IPS-18a (cell line): Measurements from ENCODE around the gene TRMT112.
A peak's percentile ranks its signal among the peaks of the same experiment; 100 is the strongest.

Source experiments
- H3K27ac ChIP-seq: one replicate; pipeline ENCODE4 v1.5.1; 2013; ENCODE audit warnings: low read length
- H3K27me3 ChIP-seq: one replicate; pipeline ENCODE4 v1.6.1; 2013; ENCODE audit warnings: mild to moderate bottlenecking, low read length; ENCODE audit not compliant: control insufficient read depth, insufficient read depth
- H3K36me3 ChIP-seq: one replicate; pipeline ENCODE4 v1.6.1; 2013; ENCODE audit warnings: low read depth, low read length; ENCODE audit not compliant: control insufficient read depth
- H3K4me1 ChIP-seq: one replicate; pipeline ENCODE4 v1.6.1; 2013; ENCODE audit warnings: low read depth, low read length; ENCODE audit not compliant: control insufficient read depth
- H3K4me3 ChIP-seq: one replicate; pipeline ENCODE4 v1.5.1; 2013; ENCODE audit warnings: low read length
- H3K9ac ChIP-seq: one replicate; pipeline ENCODE4 v1.6.1; 2013; ENCODE audit warnings: mild to moderate bottlenecking, low read length, moderate library complexity
- H3K9me3 ChIP-seq: one replicate; pipeline ENCODE4 v1.6.1; 2013; ENCODE audit warnings: low read depth, low read length; ENCODE audit not compliant: control insufficient read depth

Gene TRMT112

DNA sequence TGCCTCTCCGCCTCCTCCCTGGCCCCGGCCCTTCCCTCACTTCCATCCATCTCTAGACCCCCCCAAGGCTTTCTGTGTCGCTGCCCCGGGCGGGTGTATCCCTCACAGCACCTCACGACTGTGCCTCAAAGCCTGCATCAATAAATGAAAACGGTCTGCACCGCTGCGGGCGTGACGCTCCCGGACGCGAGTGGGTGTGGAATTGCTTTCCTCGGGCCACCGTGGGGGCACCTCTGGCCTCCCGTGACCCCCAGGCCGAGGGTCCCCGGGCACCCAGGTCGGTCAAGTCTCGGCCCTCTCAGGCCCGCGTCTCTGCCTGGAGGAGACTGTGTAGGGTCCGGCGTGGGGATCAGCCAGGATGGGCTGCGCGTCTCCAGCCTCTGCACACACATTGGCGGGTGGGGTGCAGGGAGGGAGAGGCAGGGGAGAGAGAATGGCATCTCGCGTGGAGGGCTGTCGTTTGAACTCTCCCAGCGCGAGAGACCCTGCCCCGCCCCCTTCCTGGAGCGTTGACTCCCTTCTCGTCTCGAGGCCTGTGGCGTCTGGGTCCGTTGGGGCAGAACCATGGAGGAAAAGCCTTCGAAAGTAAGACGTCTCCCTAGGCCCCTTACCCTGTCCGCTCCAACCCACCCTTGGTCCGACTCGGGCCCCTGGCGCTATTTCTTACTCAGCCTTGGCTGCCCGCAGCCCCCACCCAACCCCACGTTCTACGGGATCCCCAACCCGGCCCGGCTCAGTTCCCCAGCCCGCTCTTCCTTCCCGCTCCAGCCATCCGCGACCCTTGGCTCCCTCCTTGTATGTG, 17.3 kb downstream of the TRMT112 start, which contains the start of gene CATSPERZ:
Gene CATSPERZ, plus strand, starts transcription at position 512 of the 802 bp plus-strand sequence. Its CDS starts 53 bp downstream, at position 565.
- Histone ChIP-seq H3K9ac (no peak within 1 kb of the TSS), H3K4me1 (peaks cover 6% of the 10 kb centered on the region), H3K27me3 (peaks cover 70% of the 10 kb centered on the region), H3K27ac (no peak within 1 kb of the TSS), H3K4me3 (peak within 1 kb of the TSS; percentile 24), H3K9me3 (no peaks in the 10 kb centered on the region), H3K36me3 (no peaks in the 10 kb centered on the region)

DNA sequence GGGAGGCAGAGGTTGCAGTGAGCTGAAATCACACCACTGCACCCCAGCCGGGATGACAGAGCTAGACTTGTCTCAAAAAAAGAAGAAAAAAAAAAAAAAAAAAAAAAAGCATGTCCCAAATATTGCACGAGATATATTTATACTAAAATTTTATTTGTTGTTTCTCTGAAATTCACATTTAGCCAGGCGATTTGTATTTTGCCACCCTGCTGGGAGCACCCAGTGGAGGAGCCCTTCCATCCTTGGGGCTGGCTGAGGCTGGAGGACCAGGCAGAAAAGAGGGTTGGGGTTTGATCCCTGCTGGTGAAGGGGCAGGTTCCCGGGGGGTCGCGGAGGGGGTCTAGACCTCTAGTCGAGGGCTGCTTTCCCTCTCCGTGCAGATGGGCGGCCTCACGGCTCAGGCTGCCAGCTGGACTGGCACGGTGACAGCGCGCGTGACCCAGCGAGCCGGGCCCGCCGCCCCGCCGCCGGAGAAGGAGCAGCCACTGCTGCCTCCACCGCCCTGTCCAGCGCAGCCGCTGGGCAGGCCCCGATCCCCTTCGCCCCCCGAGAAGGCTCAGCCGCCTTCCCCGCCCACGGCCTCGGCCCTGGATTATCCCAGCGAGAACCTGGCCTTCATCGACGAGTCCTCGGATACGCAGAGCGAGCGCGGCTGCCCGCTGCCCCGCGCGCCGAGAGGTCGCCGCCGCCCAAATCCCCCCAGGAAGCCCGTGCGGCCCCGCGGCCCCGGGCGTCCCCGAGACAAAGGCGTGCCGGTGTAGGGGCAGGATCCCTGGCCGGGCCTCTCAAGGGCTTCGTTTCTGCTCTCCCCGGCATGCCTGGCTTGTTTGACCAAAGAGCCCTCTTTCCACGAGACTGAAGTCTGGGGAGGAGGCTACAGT, 18.2 kb downstream of the TRMT112 start:
- peaks cover 5% of the 10 kb centered on the region for H3K4me1 ChIP-seq
- H3K36me3 ChIP-seq: no peaks in the 10 kb centered on the region
- H3K9ac ChIP-seq: no peak overlapping the region
- no peaks in the 10 kb centered on the region for H3K9me3 ChIP-seq
- H3K4me3 ChIP-seq: peak overlapping the region; percentile 24
- H3K27me3 ChIP-seq: peaks cover 78% of the 10 kb centered on the region
- H3K27ac ChIP-seq: no peak overlapping the region

DNA sequence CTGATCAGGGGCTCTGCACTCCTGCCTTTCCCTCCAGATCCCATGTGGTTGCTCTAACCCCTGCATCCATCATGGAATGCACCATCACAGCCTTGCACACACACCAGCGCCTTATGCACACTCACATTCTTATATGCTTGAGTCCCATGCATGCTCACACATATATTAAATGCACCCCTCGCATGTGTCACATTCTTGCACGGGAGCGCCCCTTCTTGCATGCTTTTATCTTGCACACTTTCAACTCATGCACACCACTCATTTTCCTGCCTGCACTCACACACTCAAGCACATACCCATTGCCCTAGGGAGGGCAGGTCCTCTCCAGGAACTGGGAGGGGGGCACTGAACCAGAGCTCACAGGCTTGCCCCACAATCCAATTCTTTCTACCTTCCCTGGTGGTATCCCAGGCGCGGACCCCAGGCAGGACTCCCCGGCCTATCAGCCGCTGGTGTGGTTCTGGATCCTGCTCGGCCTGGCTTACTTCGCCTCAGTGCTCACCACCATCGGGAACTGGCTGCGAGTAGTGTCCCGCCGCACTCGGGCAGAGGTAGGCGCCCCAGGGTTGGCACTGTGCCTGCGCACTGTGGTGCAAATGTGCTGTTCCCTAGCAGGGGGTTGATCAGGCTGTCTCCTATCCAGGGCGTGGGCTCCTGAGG, 19.5 kb downstream of the TRMT112 start:
- no peak overlapping the region for H3K27ac ChIP-seq
- H3K4me3 ChIP-seq: no peak overlapping the region
- H3K27me3 ChIP-seq: peaks cover 92% of the 10 kb centered on the region
- H3K4me1 ChIP-seq: no peaks in the 10 kb centered on the region
- H3K9me3 ChIP-seq: no peaks in the 10 kb centered on the region
- no peak overlapping the region for H3K9ac ChIP-seq
- no peaks in the 10 kb centered on the region for H3K36me3 ChIP-seq

DNA sequence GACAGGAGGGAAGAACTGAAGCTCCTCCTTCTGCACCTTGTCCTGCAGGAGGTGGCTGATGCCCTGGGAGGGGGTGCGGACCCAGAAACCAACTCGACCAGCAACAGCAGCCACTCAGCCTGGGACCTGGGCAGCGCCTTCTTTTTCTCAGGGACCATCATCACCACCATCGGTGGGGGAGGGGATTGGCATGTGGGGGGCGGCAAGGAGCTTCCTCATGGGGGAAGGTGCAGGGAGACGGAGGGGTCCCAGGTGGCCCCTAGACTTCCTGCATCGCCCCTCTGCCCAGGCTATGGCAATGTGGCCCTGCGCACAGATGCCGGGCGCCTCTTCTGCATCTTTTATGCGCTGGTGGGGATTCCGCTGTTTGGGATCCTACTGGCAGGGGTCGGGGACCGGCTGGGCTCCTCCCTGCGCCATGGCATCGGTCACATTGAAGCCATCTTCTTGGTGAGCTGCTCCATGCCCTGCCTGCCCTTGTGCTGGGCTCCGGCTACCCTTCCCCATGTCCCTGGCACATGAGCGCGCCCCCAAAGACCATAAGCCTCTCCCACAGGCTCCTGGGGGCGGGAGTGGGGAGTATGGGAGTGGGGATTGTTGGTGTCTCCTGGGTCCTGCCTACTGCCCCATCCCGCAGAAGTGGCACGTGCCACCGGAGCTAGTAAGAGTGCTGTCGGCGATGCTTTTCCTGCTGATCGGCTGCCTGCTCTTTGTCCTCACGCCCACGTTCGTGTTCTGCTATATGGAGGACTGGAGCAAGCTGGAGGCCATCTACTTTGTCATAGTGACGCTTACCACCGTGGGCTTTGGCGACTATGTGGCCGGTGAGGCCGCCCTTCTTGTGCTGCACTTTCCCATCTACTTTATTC, 20.3 kb downstream of the TRMT112 start:
- H3K27ac ChIP-seq: no peak overlapping the region
- no peak overlapping the region for H3K9ac ChIP-seq
- no peaks in the 10 kb centered on the region for H3K4me1 ChIP-seq
- peaks cover 100% of the 10 kb centered on the region for H3K27me3 ChIP-seq
- no peaks in the 10 kb centered on the region for H3K9me3 ChIP-seq
- no peak overlapping the region for H3K4me3 ChIP-seq
- no peaks in the 10 kb centered on the region for H3K36me3 ChIP-seq

DNA sequence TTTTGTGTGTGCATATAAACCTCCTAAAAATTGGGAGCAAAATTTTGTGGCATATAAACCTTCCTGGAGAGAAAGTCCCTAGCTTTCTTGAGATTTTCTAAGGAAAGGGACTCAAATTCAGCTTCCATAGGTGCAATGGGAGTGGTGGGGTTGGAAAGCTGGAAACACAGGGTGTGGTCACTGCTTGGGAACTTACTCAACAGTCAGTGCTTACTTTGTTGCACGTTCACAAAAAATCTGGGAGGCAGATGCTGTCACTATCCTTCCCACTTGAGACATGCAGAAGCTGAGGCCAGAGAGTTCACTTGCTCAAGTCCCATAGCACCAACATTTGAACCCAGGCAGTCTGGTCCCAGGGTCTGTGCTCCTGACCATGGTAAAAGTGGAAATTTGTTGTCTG, 21.1 kb downstream of the TRMT112 start:
- H3K27ac ChIP-seq: no peak overlapping the region
- no peaks in the 10 kb centered on the region for H3K4me1 ChIP-seq
- no peak overlapping the region for H3K9ac ChIP-seq
- H3K36me3 ChIP-seq: no peaks in the 10 kb centered on the region
- H3K4me3 ChIP-seq: no peak overlapping the region
- peaks cover 100% of the 10 kb centered on the region for H3K27me3 ChIP-seq
- no peaks in the 10 kb centered on the region for H3K9me3 ChIP-seq

DNA sequence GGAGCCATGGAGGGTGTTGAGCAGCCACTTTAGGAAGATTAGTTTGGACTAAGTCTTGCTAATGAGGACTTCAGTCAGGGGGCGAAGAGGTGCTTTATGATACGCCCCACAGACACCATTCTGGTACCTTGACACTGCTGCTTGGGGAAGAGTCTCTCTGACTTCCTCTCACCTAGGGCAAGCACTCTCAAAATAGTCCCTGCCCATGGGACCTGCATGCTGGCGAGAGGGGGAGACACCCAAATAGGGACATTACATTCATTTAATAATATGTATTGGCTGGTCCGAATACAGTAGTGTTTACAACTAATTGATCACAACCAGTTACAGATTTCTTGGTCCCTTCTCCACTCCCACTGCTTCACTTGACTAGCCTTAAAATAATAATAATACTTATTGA, 21.6 kb downstream of the TRMT112 start:
- Histone ChIP-seq H3K36me3 (no peaks in the 10 kb centered on the region), H3K27me3 (peaks cover 100% of the 10 kb centered on the region), H3K9me3 (no peaks in the 10 kb centered on the region), H3K4me1 (no peaks in the 10 kb centered on the region), H3K9ac (no peak overlapping the region), H3K27ac (no peak overlapping the region), H3K4me3 (no peak overlapping the region)

DNA sequence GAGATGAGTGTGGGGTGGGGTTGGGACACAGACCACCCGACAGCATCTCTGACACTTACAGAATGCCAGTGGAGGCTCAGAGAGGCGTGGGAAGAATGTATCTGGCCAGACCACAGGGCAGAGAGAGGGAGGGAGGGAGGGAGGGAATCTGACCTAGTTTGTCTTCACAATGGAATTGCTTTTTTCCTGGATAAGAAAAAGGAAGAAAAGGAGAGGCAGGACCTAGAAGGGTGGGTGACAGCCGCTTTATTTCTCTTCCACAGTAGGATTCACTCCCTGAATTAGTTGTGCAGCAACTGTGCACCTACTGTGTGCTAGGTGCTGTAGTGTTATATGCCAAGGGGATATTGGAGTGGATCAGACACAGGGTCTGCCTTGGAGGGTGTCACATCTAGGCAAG, 22.6 kb downstream of the TRMT112 start:
- Histone ChIP-seq H3K27ac (no peak overlapping the region), H3K27me3 (peaks cover 100% of the 10 kb centered on the region), H3K9me3 (no peaks in the 10 kb centered on the region), H3K36me3 (no peaks in the 10 kb centered on the region), H3K9ac (no peak overlapping the region), H3K4me1 (no peaks in the 10 kb centered on the region), H3K4me3 (no peak overlapping the region)

DNA sequence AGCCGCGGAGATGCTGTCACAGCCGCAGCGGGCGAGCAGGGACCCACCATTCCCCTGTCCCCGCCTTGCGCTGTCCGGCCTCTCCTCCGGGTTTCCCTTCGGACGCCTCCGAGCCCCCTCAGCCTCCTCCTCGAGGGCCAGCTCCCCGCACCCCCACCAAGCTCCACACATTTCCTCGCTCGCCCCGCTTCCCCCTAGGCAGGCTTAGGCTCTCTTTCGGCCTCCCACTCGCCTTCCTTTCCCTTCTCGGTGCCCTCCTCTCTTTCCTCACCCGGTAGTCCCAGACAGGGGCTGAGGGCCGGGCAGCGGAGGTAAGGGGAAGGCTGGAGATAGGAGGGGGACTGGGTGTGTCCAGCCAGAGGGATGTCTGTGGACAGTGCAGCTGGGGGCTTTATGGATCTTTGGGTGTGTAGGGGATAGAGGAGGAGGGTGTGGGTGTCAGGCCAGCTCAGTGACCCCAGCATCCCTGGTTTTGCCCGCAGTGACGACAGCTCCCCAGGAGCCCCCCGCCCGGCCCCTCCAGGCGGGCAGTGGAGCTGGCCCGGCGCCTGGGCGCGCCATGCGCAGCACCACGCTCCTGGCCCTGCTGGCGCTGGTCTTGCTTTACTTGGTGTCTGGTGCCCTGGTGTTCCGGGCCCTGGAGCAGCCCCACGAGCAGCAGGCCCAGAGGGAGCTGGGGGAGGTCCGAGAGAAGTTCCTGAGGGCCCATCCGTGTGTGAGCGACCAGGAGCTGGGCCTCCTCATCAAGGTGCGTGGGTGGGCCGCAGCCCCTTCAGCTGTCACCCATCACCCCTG, 24.7 kb downstream of the TRMT112 start:
- H3K27ac ChIP-seq: no peak overlapping the region
- H3K4me3 ChIP-seq: no peak overlapping the region
- H3K36me3 ChIP-seq: no peaks in the 10 kb centered on the region
- H3K27me3 ChIP-seq: peaks cover 87% of the 10 kb centered on the region
- no peaks in the 10 kb centered on the region for H3K4me1 ChIP-seq
- H3K9ac ChIP-seq: no peak overlapping the region
- H3K9me3 ChIP-seq: no peaks in the 10 kb centered on the region

DNA sequence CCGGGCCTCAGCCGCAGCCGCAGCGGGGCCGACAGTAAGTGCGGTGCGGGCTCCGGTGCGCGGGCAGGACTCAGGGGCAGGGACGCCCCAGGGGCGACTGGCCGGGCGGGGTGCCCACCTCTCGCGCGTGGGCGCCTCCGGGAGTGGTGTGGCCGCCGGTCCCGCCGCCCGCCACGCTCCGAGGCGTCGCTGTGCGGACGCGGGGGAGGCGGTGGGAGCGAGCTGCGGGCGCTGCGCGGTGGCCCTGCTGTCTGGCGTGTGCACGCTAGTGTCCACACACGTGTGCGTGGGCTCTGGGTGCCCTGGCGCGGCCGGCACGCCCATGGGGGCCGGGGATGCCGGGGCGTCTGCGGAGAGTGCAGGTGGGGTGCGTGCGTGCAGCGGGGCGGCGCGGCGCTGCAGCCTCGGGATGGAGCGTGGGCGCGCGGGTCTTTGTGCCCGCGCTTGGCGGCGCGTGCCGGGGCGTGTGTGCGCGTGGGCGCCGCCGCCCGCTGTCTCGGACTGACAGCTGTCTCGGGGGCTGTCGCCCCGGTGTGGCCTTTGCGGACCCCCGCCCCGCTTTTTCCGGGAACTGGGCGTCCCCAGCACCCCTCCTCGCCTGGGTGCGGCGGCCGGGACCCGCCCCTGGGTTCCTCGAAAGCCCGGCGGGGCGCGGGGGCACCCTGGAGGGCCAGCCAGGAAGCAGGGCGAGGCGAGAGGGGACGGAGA, 25.5 kb downstream of the TRMT112 start:
- H3K27me3 ChIP-seq: peaks cover 80% of the 10 kb centered on the region
- no peak overlapping the region for H3K9ac ChIP-seq
- no peaks in the 10 kb centered on the region for H3K4me1 ChIP-seq

DNA sequence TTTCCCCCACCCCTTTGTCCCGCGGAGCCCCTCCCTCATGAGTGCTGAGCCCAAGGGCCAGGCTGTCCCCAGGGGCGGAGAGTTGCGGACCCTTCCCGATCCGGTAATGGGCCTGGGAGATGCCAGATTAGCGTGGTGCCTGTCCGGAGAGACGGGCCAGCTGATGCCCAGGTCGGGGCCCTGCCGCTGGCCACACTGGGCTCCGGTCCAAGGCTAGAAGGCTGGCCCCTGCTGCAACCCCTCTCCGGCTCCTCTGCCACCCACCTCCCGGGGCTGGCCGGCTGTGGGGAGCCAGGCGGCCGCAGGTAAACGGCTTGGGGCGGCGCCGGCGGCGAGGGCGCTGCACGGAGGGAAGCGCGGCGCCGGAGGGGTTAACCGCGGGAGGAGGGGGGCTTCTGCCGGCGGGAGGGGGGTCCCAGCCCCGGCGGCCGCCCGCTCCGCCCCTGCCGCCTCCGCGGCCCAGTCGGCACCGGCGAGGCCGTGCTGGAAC, 26.1 kb downstream of the TRMT112 start, which contains the start of gene KCNK4:
Gene KCNK4, plus strand, starts transcription at position 41 of the 490 bp plus-strand sequence. CDS start 1,717 bp downstream, outside the sequence.
- Histone ChIP-seq H3K4me3 (peak within 1 kb of the TSS; percentile 37), H3K9ac (no peak within 1 kb of the TSS), H3K27me3 (peaks cover 74% of the 10 kb centered on the region), H3K36me3 (no peaks in the 10 kb centered on the region), H3K4me1 (peaks cover under 1% of the 10 kb centered on the region), H3K27ac (no peak within 1 kb of the TSS), H3K9me3 (no peaks in the 10 kb centered on the region)

More for the DNA sequence above, 25.5 kb downstream of the TRMT112 start:
- Histone ChIP-seq H3K27ac (no peak overlapping the region), H3K4me3 (peak overlapping the region; percentile 37), H3K36me3 (no peaks in the 10 kb centered on the region), H3K9me3 (no peaks in the 10 kb centered on the region)
